Gastroesophageal sphincter (tissue), 4 donors: ENCODE results near the gene ZNF624. TPM values are rescaled to one million over a fixed set of nuclear protein-coding genes. Genes with fewer than 3 reads are reported as not detected.
A peak's percentile ranks its signal among the peaks of the same experiment; 100 is the strongest.

Experiments
- ATAC-seq: fragments of 150-250 bp; one replicate; pipeline ENCODE4 v1.9.1; 2016; ENCODE audit warnings: mild to moderate bottlenecking, moderate library complexity
- H3K27ac ChIP-seq, 4 donors: fragments of 200-600 bp; sonication (generic) in 3 of 4; 1 replicate in 3 of 4; 2 replicates in 1 of 4; pipeline ENCODE4 v1.5.1; 2016 to 2019
- H3K27me3 ChIP-seq: fragments of 200-600 bp; sonication (generic); one replicate; pipeline ENCODE4 v1.5.1; 2019
- H3K36me3 ChIP-seq, 2 donors: fragments of 200-600 bp; sonication (generic); one replicate each; pipeline ENCODE4 v1.5.1; 2019; ENCODE audit warnings: control low read depth in 1 of 2
- H3K4me1 ChIP-seq, 3 donors: fragments of 200-600 bp; sonication (generic); 1 replicate in 2 of 3; 2 replicates in 1 of 3; pipeline ENCODE4 v1.5.1; 2016 to 2019; ENCODE audit warnings: control low read depth in 2 of 3
- H3K4me3 ChIP-seq, 2 donors: fragments of 200-600 bp; sonication (generic); one replicate each; pipeline ENCODE4 v1.5.1; 2019; ENCODE audit warnings: mild to moderate bottlenecking in 1 of 2, moderate library complexity in 1 of 2
- H3K9me3 ChIP-seq, 3 donors: fragments of 200-600 bp; sonication (generic); one replicate each; pipeline ENCODE4 v1.5.1; 2017 to 2019; ENCODE audit warnings: control low read depth in 2 of 3
- EP300 ChIP-seq: sonication (generic); formaldehyde crosslinking; IDR thresholded peaks from one replicate; pipeline ENCODE4 v1.6.1; 2017; ENCODE audit warnings: antibody characterized with exemption, mild to moderate bottlenecking
- POLR2A ChIP-seq, 2 donors: fragments of 450-650 bp; IDR thresholded peaks; one replicate each; pipeline ENCODE4 v1.6.1; 2017; ENCODE audit warnings: antibody characterized with exemption in 2 of 2, mild to moderate bottlenecking in 2 of 2, moderate library complexity in 1 of 2
- POLR2AphosphoS5 ChIP-seq: sonication (generic); formaldehyde crosslinking; IDR thresholded peaks from one replicate; pipeline ENCODE4 v1.6.1; 2017; ENCODE audit warnings: antibody characterized with exemption
- WGBS, 2 donors: methylation state at CpG; one replicate each; pipeline ENCODE4 v1.1.5; 2018; ENCODE audit warnings: low coverage in 1 of 2; 5-methylcytosine and 5-hydroxymethylcytosine counted together
- total RNA-seq, 4 donors: library from RNA; depleted of rRNA; stranded (reverse); fragments of >200 nt; gene quantifications; one replicate each; pipeline ENCODE4 v1.1.0, GENCODE V29; 2016
- TF ChIP-seq, protein P1 (sequence below), 4 experiments: fragments of 200-600 bp in 2 of 4; fragments of 450-650 bp in 2 of 4; sonication (generic) in 1 of 4; IDR thresholded peaks; one replicate each; pipeline ENCODE4 v1.5.1; 2017 to 2019; ENCODE audit warnings: antibody characterized with exemption in 4 of 4, mild to moderate bottlenecking in 2 of 4, moderate library complexity in 2 of 4

Gene ZNF624
- total RNA-seq, 4 donors from 2014 or later, result 3.0 to 4.4 (median 3.4) TPM

DNA sequence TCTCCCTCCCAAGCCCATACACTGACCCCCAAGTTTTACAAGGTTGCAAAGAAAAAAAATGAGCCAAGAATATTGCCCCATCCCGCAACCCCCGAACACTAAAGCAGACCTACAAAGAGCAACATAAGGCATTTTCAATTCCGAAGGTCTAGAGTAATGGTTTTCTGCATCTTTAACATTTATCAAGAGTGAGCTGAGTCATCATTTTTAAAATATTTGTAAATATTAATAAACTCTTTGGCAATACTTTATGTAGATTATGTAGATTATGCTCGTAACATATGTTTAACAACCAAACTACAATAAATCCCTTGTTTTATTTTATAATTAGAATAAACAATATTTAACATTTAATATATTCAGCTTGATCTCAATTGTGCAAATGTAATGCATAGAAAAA, 1.4 kb downstream of the ZNF624 start:
- Histone ChIP-seq H3K27ac (peak overlapping the region in 3 of 4 donors; percentile 92 to 97 (median 92)), H3K4me3 (no peak overlapping the region), H3K36me3 (peaks cover 0 to 6% of the 10 kb centered on the region in 2 donors), H3K4me1 (peaks cover 0 to 19% (median 4%) of the 10 kb centered on the region in 3 donors), H3K27me3 (no peaks in the 10 kb centered on the region), H3K9me3 (no peaks in the 10 kb centered on the region)
- ATAC-seq, result no peak
- TF ChIP-seq POLR2A (IDR thresholded peaks at IDR 0.05) (no peak), EP300 (no peak), POLR2AphosphoS5 (no peak)
- TF ChIP-seq, protein P1, sequence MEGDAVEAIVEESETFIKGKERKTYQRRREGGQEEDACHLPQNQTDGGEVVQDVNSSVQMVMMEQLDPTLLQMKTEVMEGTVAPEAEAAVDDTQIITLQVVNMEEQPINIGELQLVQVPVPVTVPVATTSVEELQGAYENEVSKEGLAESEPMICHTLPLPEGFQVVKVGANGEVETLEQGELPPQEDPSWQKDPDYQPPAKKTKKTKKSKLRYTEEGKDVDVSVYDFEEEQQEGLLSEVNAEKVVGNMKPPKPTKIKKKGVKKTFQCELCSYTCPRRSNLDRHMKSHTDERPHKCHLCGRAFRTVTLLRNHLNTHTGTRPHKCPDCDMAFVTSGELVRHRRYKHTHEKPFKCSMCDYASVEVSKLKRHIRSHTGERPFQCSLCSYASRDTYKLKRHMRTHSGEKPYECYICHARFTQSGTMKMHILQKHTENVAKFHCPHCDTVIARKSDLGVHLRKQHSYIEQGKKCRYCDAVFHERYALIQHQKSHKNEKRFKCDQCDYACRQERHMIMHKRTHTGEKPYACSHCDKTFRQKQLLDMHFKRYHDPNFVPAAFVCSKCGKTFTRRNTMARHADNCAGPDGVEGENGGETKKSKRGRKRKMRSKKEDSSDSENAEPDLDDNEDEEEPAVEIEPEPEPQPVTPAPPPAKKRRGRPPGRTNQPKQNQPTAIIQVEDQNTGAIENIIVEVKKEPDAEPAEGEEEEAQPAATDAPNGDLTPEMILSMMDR (IDR thresholded peaks at IDR 0.05), result no peak
- WGBS, 2 donors, result 90 to 92% methylated on average over 4 of the region's 4 CpGs

DNA sequence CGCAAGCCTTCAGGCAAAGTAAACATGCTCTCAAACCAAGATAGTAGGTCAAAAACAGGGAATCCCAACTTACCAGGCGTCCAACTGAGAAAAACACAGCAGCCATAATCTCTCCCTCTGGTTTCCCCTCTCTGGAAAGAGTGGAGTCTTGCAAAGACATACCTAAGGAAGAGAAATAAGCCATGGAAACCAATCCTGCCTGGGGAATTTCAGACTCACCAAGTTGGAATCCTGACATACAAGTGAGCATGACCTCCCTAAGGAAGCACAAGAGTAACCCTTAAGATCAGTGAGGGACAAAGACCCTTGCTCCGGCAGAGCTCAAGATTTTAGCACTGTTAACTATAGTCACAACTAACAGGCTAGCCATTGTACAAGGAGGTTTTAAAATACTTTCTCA, 4.1 kb downstream of the ZNF624 start:
- Histone ChIP-seq H3K4me3 (no peak overlapping the region), H3K36me3 (peaks cover 0 to 16% of the 10 kb centered on the region in 2 donors), H3K27ac (no peak overlapping the region), H3K27me3 (no peaks in the 10 kb centered on the region), H3K4me1 (peaks cover 0 to 19% (median 4%) of the 10 kb centered on the region in 3 donors), H3K9me3 (no peaks in the 10 kb centered on the region)
- ATAC-seq, result no peak
- 97 to 100% methylated on average over 1 to 3 of the region's 3 CpGs for WGBS, 2 donors
- TF ChIP-seq EP300 (no peak), POLR2AphosphoS5 (no peak), POLR2A (IDR thresholded peaks at IDR 0.05) (no peak)
- TF ChIP-seq, protein P1 (IDR thresholded peaks at IDR 0.05), result no peak

DNA sequence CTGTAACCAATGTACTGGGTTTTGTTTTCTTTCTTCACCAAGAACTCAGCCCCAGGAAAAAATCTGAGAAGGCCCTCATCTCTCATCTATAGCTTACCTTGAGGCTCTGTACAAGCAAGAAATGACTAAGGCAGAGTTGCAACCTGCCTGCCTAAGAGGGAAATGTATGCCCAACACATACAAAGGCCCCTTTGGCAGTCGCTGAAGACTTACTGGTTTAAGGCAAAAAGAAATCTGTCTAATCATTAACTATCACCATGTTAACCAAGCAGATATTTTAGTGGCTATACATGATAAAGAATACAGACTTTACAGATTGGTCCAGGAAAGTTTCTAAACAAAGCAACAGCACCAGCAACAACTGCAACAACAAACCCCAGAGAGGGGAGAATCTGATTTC, 14.2 kb downstream of the ZNF624 start:
- Histone ChIP-seq H3K9me3 (no peaks in the 10 kb centered on the region), H3K4me1 (no peaks in the 10 kb centered on the region), H3K27me3 (no peaks in the 10 kb centered on the region), H3K4me3 (no peak overlapping the region), H3K27ac (no peak overlapping the region), H3K36me3 (peaks cover 0 to 12% of the 10 kb centered on the region in 2 donors)
- 57% methylated on average over 1 of the region's 1 CpG; no CpG with 5 or more reads in 1 of the 2 donors for WGBS, 2 donors
- TF ChIP-seq EP300 (no peak), POLR2AphosphoS5 (no peak), POLR2A (IDR thresholded peaks at IDR 0.05) (no peak)
- TF ChIP-seq, protein P1 (IDR thresholded peaks at IDR 0.05), result no peak
- no peak for ATAC-seq

DNA sequence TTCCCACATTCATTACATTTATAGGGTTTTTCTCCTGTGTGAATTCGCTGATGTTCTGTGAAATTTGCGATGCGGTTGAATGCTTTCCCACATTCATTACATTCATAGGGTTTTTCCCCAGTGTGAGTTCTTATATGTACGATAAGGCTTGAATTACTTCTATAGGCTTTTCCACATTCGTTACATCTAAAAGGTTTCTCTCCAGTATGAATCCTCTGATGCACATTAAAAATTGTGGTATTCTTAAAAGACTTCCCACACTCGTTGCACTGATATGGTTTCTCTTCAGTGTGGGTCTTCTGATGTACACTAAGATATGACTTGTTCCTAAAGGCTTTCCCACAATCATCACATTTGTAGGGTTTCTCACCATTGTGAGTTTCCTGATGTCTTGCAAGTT, 30.4 kb downstream of the ZNF624 start:
- no peak for TF ChIP-seq POLR2A (IDR thresholded peaks at IDR 0.05)
- TF ChIP-seq, protein P1 (IDR thresholded peaks at IDR 0.05), result no peak
- no peak for TF ChIP-seq EP300
- TF ChIP-seq POLR2AphosphoS5, result no peak
- no peak overlapping the region for H3K27ac ChIP-seq
- H3K4me1 ChIP-seq, result no peaks in the 10 kb centered on the region
- no peak overlapping the region for H3K4me3 ChIP-seq
- H3K9me3 ChIP-seq, result peaks cover 0 to 63% (median 2%) of the 10 kb centered on the region in 3 donors
- no peak for ATAC-seq
- no peaks in the 10 kb centered on the region for H3K27me3 ChIP-seq
- WGBS, 2 donors, result 92 to 98% methylated on average over 6 of the region's 6 CpGs
- peaks cover 3 to 56% of the 10 kb centered on the region in 2 donors for H3K36me3 ChIP-seq

DNA sequence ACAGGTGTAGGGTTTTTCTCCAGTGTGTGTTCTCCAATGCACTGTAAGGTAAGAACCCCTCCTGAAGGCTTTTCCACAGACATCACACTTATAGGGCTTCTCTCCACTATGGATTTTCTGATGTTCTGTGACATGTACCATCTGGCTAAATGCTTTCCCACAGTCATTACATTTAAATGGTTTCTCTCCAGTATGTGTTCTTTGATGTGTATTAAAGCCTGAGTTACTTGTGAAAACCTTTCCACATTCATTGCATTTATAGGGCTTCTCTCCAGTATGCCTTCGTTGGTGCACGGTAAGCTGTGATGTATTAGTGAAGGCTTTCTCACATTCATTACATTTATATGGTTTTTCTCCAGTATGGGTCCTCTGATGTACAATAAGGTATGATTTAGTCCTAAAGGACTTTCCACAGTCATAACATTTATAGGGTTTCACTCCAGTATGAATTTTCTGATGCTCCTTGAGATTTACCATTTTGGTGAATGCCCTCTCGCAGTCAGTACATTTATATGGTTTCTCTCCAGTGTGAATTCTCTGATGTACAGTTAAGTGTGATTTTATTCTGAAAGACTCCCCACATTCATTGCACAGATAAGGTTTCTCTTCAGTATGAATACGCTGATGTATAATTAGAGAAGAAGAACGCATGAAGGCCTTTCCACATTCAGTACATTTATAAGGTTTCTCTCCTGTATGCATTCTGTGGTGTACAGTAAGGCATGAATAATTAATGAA, 30.9 kb downstream of the ZNF624 start:
- Histone ChIP-seq H3K4me3 (no peak overlapping the region), H3K4me1 (no peaks in the 10 kb centered on the region), H3K27me3 (no peaks in the 10 kb centered on the region), H3K36me3 (peaks cover 3 to 50% of the 10 kb centered on the region in 2 donors), H3K9me3 (peaks cover 0 to 68% (median 2%) of the 10 kb centered on the region in 3 donors), H3K27ac (no peak overlapping the region)
- no peak for ATAC-seq
- 100% methylated on average over 5 of the region's 5 CpGs for WGBS, 2 donors
- TF ChIP-seq POLR2AphosphoS5, result no peak
- TF ChIP-seq, protein P1 (IDR thresholded peaks at IDR 0.05), result no peak
- TF ChIP-seq POLR2A (IDR thresholded peaks at IDR 0.05), result no peak
- no peak for TF ChIP-seq EP300
